ENCODE data around the gene ACSS2.

ACSS2 gene, protein sequence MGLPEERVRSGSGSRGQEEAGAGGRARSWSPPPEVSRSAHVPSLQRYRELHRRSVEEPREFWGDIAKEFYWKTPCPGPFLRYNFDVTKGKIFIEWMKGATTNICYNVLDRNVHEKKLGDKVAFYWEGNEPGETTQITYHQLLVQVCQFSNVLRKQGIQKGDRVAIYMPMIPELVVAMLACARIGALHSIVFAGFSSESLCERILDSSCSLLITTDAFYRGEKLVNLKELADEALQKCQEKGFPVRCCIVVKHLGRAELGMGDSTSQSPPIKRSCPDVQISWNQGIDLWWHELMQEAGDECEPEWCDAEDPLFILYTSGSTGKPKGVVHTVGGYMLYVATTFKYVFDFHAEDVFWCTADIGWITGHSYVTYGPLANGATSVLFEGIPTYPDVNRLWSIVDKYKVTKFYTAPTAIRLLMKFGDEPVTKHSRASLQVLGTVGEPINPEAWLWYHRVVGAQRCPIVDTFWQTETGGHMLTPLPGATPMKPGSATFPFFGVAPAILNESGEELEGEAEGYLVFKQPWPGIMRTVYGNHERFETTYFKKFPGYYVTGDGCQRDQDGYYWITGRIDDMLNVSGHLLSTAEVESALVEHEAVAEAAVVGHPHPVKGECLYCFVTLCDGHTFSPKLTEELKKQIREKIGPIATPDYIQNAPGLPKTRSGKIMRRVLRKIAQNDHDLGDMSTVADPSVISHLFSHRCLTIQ

DNA sequence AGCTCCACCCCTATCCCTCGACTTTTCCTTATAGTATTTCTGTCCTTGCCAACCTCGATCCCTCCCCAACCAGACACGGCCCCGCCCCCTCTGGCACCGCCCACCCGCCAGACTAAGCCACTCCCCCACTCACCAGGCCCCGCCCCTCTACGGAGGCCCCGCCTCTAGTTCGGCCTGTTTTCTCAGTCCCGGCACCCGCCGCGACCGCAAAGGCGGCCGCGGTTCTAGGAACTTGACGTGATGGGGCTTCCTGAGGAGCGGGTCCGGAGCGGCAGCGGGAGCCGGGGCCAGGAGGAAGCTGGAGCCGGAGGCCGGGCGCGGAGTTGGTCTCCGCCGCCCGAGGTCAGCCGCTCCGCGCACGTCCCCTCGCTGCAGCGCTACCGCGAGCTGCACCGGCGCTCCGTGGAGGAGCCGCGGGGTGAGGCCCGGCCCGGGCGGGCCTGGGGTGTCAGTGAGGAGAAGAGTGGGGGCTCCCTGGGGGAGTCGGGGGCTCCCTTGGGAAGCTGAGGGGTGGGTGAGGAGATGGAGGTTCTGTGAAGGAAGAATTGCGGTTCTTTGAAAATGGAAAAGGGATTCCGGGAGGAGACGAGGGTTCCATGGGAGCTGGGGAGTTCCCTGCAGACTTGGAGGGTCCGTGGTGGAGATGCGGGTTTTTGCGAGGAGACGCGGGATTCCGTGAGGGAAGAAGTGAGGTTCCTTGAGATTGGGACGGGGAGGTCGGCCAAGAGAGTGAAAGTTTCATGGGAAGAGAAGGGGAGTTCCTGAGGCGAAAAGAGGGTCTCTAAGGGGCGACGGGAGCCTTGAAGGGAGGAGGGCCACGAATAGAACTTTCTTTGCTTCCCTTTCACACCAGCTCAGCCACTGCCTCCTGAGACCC, at the start of gene ACSS2:
ACSS2 (plus strand) TSS at position 207 of the 877 bp plus-strand sequence; CDS start at position 241, 34 bp downstream.
- DNase-seq (ENCODE audit: low spot score): peak; percentile 97

GRCh38 chr20:34829191-34829590, 47.2 kb upstream of the ACSS2 start:
- no peak for DNase-seq (ENCODE audit: low spot score)

DNA sequence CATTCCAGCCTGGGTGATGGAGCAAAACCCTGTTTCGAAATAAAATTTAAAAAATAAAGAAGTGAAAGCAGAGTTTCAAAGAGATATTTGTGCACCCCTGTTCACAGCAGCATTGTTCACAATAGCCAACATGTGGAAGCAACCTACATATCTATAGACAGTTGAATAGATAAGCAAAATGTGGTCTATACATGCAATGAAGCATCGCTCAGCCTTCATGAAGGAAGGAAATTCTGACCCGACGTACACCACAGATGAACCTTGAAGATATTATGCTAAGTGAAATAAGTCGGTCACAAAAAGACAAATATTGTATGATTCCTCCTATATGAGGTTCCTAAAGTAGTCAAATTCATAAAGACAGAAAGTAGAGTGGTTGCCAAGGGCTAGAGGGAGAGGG, 44.5 kb upstream of the ACSS2 start:
- DNase-seq (ENCODE audit: low spot score): no peak

GRCh38 chr20:34834459-34834893, 41.9 kb upstream of the ACSS2 start:
- DNase-seq (ENCODE audit: low spot score): peak; percentile 43

GRCh38 chr20:34842143-34842542, 34.3 kb upstream of the ACSS2 start:
- DNase-seq (ENCODE audit: low spot score): no peak

DNA sequence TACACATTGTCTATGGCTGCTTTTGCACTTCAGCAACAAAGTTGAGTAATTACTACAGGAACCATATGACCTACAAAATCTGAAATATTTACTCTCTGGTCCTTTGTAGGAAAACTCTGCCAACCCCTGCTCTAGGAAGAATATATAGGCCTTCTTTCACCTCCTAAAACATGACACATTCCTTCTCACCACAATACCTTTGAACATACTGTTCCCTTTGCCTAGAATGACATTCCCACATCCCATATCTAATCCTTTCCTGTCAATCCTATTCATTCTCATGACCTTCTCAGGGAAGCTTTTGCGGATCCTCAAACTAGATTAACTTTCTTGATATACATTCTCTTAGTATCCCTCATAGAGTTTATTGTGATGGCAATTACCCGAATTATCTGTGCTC, 33.0 kb upstream of the ACSS2 start:
- no peak for DNase-seq (ENCODE audit: low spot score)

GRCh38 chr20:34848597-34848996, 27.8 kb upstream of the ACSS2 start:
- no peak for DNase-seq (ENCODE audit: low spot score)

- DNase-seq (ENCODE audit: low spot score): no peak
These were observed 26.6 kb upstream of the ACSS2 start for GRCh38 chr20:34849778-34850177.

DNA sequence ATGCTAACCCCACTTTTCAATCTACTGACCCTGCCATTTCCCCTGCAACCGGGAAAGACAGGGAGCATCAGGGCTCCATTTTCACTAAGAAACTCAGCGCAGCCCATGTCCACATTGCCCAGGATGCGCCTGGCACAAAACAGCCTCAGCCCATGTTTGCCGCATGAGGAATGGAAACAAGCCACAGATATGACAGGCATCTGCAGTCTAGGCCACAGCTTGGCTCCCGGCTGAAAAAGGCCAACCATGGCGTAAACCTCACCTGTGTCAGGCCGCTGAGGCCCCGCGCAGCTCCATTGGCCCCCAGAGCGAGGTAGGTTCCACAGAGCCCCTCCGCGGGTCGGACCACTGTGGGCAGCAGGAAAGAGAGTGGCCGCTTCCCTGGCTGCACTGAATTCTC, 25.4 kb upstream of the ACSS2 start:
- no peak for DNase-seq (ENCODE audit: low spot score)

GRCh38 chr20:34852298-34852697, 24.1 kb upstream of the ACSS2 start:
- no peak for DNase-seq (ENCODE audit: low spot score)

GRCh38 chr20:34859367-34859766, 17.0 kb upstream of the ACSS2 start:
- DNase-seq (ENCODE audit: low spot score): no peak

DNA sequence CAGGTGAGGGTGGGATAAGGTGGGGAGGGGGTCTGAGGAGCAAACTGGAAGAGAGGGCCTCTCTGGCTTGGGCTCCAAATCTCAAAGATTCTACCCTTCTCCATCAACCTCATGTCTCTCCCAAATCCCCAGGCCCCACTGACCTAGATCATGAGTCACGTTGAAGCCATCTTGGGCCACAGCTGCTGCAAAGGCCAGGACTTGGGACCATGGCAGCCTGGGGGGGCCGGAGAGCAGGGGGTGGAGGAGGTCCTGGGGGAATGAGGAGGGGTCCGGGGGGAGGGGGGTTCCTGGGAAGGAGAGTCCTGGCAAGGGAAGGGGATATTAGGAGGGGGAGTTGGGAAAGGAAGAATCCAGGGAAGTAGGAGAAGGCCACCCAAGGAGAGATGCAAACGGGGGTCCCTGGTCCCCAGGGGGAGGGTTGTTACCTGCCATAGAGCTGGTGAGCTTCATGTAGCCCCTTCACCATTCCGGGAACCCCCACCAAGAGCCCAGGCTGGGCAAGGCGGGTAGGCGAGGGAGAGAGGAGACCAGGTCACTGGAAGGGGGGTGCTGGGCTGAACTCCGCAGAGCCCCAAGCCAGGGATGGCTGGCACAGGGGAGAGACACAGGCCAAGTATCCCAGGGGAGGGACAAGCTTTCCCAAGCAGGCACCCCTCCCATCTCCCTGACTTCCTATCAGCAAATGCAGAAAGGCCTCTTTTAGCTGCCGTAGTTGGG, 16.4 kb upstream of the ACSS2 start:
- DNase-seq (ENCODE audit: low spot score): no peak

- DNase-seq (ENCODE audit: low spot score): no peak
These were observed 14.9 kb upstream of the ACSS2 start for GRCh38 chr20:34861386-34862084.

DNA sequence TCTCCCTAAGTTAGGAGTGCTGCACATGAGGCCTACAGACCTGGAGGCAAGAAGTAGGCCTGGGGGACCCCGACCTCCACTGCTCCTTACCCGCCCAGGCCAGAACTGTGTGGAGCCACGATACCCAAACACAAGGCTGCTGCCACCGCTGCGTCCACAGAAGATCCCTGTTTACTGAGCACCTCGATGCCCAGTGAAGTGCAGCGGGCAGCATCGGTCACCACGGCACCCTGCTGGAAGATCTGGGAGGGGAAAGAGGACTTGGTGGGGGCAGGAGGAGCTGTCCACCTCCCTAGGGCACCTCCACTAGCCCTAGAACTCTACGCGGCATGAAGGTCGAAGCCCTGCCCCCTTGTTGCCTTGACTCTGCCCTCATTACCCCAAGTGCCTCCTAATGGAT, 13.7 kb upstream of the ACSS2 start:
- no peak for DNase-seq (ENCODE audit: low spot score)

- DNase-seq (ENCODE audit: low spot score): no peak
These were observed 12.9 kb upstream of the ACSS2 start for GRCh38 chr20:34863421-34863965.

DNA sequence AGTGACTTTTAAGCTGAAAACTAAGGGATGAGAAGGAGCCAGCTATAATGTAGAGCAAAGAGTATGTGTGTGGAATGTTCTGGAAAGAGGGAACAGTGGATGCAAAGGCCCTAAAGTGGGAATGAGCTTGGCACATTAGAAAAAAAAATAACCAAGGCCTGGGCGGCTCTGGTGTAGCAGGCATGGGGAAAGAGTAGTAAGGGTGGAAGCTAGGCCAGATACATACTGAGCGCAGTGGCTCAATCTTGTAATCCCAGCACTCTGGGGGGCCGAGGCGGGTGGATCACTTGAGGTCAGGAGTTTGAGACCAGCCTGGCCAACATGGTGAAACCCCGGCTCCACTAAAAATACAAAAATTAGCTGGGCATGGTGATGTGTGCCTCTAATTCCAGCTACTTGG, 12.2 kb upstream of the ACSS2 start:
- DNase-seq (ENCODE audit: low spot score): no peak

GRCh38 chr20:34871320-34871926, 5.0 kb upstream of the ACSS2 start:
- no peak for DNase-seq (ENCODE audit: low spot score)

GRCh38 chr20:34871966-34872621, 4.3 kb upstream of the ACSS2 start:
- no peak for DNase-seq (ENCODE audit: low spot score)

DNA sequence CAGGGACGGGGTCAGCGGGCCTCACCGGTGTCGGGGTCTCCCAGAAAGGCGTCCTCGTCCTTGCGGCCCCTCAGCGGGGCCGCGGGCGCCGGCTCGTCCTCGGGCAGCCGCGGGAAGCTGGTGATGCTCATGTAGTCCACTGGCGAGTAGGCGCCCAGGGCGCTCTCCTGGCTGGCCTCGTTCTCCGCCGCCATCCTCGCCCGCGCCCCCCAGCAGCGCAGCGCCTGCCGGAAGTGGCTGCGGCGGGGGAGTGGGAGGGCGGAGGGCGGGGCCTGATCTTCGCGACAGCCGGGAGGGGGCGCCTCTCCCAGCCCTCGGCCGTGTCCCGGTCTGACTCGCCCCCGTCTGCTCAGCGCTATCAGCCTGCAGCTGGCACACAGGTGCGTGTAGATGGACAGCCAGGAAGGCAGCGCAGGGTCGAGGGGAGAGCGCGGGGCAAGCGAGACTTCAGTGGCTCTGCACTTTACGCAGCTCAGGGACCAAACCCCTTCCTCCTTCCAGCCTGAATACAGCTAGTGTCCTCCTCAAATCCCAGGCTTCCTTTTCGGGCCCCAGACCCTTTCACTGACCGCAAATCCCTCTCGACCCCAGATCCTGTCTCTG, 3.7 kb upstream of the ACSS2 start, which contains the start of gene GGT7:
GGT7 (minus strand) TSS at position 235 of the 603 bp plus-strand sequence; CDS start at position 194, 41 bp downstream.
- peak; percentile 85 for DNase-seq (ENCODE audit: low spot score)

Data from AG08395 (cell line).